ENCODE measurements around the gene TMEM219.

Gene TMEM219

GRCh38 chr16:29987371-29988085 lies 25.6 kb downstream of the TMEM219 start:
- ChIA-PET POLR2A (interaction anchor here (0.7 to 2.9 kb wide), 4 partner anchors 8 to 62 kb away, joined by 3 to 22 read pairs (median 6); partner anchors contain the start of genes HIRIP3, INO80E, KCTD13 and TAOK2), CTCF (interaction anchor here (0.5 to 1.8 kb wide), 2 partner anchors 45 to 139 kb away, joined by 4 read pairs; no protein-coding TSS in a partner anchor)
- no peaks in the 10 kb centered on the region for H3K4me1 ChIP-seq (ENCODE audit: control insufficient read depth, insufficient read depth, low read length)
- H3K36me3 ChIP-seq (ENCODE audit: control insufficient read depth in 2 of 2, insufficient read depth in 1 of 2, low read length in 2 of 2): peaks cover 42 to 100% of the 10 kb centered on the region in 2 experiments
- no peak overlapping the region for H3K27ac ChIP-seq (ENCODE audit: extremely low read depth, low read depth, low read length)
- no peak overlapping the region for H3K4me3 ChIP-seq (ENCODE audit: low read depth, low read length)
- no peaks in the 10 kb centered on the region for H3K9me3 ChIP-seq (ENCODE audit: control insufficient read depth, insufficient read depth, low read depth, low read length)
- TF ChIP-seq ZSCAN23 (tag by site-specific recombination; IDR thresholded peaks at IDR 0.05): no peak
- TF ChIP-seq ZNF416 (tag by site-specific recombination; IDR thresholded peaks at IDR 0.05): no peak
- TF ChIP-seq ZNF645 (tag by site-specific recombination; IDR thresholded peaks at IDR 0.05): no peak
- no peak for TF ChIP-seq SP7 (tag by site-specific recombination; IDR thresholded peaks at IDR 0.05)
- TF ChIP-seq ZNF837 (tag by site-specific recombination; IDR thresholded peaks at IDR 0.05): no peak
- TF ChIP-seq GLIS2 (tag by site-specific recombination; IDR thresholded peaks at IDR 0.05): no peak
- no peak for TF ChIP-seq ZNF701 (tag by site-specific recombination; IDR thresholded peaks at IDR 0.05)
- TF ChIP-seq HOXC10 (CRISPR knock-in tag; IDR thresholded peaks at IDR 0.05): no peak
- TF ChIP-seq ZNF248 (tag by site-specific recombination; IDR thresholded peaks at IDR 0.05): no peak
- no peak for TF ChIP-seq KLF9 (tag by site-specific recombination; IDR thresholded peaks at IDR 0.05; ENCODE audit: low read depth)
- TF ChIP-seq TRIM28 (IDR thresholded peaks at IDR 0.05; ENCODE audit: borderline replicate concordance, low read length): no peak
- TF ChIP-seq ZNF544 (tag by site-specific recombination; IDR thresholded peaks at IDR 0.05): no peak

- Histone ChIP-seq H3K36me3 (ENCODE audit: control insufficient read depth in 2 of 2, insufficient read depth in 1 of 2, low read length in 2 of 2) (peaks cover 32 to 100% of the 10 kb centered on the region in 2 experiments), H3K4me3 (ENCODE audit: low read depth, low read length) (no peak overlapping the region), H3K4me1 (ENCODE audit: control insufficient read depth, insufficient read depth, low read length) (no peaks in the 10 kb centered on the region), H3K9me3 (ENCODE audit: control insufficient read depth, insufficient read depth, low read depth, low read length) (no peaks in the 10 kb centered on the region), H3K27ac (ENCODE audit: extremely low read depth, low read depth, low read length) (no peak overlapping the region)
- POLR2A ChIA-PET: interaction anchor here (1.0 to 2.9 kb wide), 3 partner anchors 10 to 63 kb away, joined by 3 to 7 read pairs (median 3); partner anchors contain the start of gene KCTD13
- CTCF ChIA-PET: interaction anchor here (0.6 to 1.8 kb wide), 5 partner anchors 17 to 421 kb away, joined by 3 to 6 read pairs (median 3); no protein-coding TSS in a partner anchor
- TF ChIP-seq ZNF626 (tag by site-specific recombination; IDR thresholded peaks at IDR 0.05) (no peak), ZEB2 (tag by site-specific recombination; IDR thresholded peaks at IDR 0.05) (no peak), AEBP2 (tag by site-specific recombination; IDR thresholded peaks at IDR 0.05; ENCODE audit: borderline replicate concordance) (no peak), GLIS1 (tag by site-specific recombination; IDR thresholded peaks at IDR 0.05) (no peak), REST (tag by site-specific recombination; IDR thresholded peaks at IDR 0.05) (no peak), REPIN1 (tag by site-specific recombination; IDR thresholded peaks at IDR 0.05; ENCODE audit: low read depth) (no peak), ZNF76 (tag by site-specific recombination; IDR thresholded peaks at IDR 0.05; ENCODE audit: borderline replicate concordance, low read depth) (no peak), ZNF148 (tag by site-specific recombination; IDR thresholded peaks at IDR 0.05; ENCODE audit: borderline replicate concordance) (no peak), GLI2 (tag by site-specific recombination; IDR thresholded peaks at IDR 0.05; ENCODE audit: borderline replicate concordance, low read depth) (no peak), ZNF37A (tag by site-specific recombination; IDR thresholded peaks at IDR 0.05) (no peak)
These were observed 26.6 kb downstream of the TMEM219 start for GRCh38 chr16:29988346-29989075.

Data from HEK293 (cell line).